Measurements from ENCODE around the gene DRC7.

Gene DRC7

DNA sequence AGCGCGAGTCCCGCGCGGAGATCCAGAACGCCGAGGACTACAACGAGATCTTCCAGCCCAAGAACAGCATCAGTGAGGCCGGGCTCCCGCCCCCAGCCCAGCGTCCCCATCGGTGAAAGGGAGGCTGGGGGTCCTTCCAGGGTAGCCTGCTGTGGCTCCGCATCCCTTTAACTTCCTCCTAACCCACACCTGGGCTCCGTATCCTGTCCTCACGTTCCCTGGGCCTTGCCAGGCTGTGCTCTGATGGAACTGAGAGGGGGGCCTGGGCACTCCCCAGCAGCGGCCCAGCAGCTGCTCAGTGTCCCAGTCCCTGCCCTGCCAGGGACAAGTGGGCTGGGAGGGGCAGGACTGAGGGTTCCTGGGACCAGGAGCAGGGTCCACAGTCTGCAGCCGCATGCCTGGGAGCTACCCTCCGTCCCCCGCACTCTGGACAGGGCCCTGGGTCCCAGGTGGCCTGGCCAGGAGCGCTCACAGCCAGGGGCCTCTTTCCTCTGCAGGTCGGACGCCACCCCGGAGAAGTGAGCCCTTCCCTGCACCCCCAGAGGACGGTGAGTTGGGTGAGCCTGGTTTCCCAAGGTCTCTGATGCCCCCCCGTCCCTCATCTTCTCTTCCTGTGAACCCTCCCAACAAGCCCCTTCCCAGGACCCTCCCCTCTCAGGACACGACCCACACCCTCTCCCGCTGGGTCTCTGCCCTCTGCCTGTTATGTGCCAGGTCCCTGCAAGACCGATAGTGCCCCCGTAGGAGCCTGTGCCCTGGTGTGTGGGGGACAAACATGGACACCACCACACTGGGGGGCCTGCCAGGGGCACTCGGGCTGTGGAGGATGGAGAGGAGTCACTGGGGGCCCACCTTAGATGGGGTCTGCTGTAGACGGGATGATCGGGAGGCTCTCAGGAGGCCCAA, 59.1 kb downstream of the DRC7 start:
- DNase-seq, result no peak

DNA sequence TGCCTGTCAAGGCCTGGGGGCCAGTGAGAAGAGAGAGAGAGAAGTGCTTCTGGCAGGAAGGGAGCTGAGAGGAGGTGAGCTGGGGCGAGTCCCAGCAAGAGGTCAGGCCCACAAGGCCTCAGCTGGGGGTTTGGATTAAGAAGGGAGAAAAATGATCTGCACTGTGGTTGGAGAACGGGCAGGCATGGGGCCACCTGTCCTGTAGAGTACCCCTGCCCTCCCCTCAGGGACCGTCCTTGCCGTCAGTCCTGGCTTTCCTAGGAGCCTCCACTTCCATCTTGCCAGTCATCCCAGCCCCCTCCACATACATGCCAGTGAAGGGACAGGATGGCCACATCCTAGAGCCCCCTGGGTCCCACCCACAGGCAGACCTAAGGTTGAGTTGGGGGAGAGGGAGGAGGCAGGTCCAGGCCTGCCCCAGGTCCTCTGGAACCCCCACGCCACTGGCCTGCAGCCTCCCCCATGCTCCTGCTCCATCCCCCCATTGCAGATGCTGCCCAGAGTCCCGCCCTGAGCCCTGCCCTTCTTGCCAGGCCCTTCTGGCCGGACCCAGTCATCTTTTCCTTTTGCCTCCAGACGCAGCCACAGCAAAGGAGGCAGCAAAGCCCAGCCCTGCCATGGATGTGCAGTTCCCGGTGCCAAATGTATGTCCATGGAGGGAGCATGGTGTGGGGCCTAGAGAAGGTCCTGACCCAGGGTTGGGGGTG, 59.9 kb downstream of the DRC7 start:
- no peak for DNase-seq

DNA sequence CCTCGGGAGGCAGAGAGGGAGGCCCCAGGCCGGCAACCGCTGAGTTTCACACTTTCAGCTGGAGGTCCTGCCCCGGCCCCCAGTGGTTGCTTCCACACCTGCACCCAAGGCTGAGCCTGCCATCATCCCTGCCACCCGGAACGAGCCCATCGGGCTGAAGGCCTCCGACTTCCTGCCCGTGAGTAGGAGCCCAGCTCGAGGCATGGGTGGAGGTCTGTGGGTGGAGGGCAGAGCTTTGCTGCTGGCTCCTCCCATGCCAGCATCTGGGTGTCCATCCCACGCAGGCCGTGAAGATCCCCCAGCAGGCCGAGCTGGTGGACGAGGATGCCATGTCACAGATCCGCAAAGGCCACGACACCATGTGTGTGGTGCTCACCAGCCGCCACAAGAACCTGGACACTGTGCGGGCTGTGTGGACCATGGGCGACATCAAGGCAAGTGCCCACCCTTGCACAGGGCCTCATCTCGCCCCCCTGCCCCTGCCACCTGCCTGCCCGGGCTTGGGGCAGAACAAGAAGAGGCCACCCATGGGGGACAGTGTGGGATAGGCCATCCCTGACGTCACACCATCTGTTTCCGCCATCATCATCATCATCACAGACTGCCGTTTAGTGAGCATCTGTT, 60.6 kb downstream of the DRC7 start:
- no peak for DNase-seq

DNA sequence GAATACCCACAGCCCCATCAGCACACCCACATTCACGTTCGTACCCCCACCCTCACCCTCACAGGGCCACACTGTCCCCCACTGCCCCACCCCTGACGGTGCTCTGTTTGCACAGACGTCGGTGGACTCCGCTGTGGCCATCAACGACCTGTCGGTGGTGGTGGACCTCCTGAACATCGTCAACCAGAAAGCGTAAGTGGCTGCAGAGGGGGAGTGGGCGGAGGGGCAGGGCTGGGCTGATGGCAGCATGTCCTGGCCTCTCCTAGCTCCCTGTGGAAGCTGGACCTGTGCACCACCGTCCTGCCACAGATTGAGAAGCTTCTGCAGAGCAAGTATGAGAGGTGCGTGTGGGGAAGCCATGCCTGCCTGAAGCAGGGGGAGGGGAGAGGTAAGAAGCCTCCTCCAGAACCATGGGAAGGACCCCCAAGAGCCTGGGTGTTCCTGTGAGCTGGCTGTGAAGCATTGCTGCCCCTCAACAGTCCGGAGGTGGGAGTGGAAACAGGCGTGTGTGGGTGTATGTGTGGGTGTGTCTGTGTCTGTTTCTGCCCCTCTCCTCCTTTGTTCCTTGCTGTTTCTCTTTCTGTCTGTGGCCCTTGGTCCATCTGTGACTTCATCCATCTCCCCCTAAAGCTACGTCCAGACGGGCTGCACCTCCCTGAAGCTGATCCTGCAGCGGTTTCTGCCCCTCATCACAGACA, 61.3 kb downstream of the DRC7 start:
- no peak for DNase-seq

DNA sequence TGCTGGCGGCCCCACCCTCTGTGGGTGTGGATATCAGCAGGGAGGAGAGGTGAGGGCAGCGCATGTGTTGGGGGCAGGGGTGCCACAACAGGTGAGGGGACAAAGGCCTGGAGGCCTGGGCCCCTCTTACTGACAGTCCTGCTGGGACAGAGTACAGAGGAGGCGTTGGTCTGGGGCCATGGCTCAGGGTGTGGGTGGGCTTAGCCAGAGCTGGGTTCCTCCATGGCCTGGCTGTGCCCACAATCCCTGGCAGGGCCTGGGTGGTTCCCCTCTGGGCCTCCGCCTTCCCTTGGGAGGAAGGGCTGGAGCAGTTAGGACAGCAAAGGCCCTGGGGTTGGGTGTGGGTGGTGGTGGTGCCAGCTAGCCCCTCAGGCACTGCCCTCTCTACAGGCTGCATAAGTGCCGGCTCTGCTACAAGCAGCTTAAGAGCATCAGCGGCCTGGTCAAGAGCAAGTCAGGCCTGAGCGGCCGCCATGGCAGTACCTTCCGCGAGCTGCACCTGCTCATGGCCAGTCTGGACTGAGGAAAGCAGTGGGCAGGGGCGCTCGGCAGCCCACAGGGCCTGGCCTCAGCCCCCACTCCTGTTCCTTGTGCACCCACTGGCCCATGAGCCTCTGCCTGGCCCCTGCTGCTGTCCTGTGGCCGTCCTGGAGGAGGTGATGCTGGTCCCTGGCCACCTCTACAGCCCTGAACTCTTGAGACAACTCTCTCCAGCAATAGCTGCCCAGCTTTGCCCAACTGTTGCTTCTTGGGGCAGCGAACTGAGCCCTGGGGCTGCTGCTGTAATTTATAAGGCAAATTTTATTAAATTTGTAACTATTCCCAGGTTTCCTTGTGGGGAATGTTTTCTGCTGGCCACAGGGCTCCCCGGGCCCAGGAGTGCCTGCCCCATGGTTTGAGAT, 62.1 kb downstream of the DRC7 start:
- no peak for DNase-seq

DNA sequence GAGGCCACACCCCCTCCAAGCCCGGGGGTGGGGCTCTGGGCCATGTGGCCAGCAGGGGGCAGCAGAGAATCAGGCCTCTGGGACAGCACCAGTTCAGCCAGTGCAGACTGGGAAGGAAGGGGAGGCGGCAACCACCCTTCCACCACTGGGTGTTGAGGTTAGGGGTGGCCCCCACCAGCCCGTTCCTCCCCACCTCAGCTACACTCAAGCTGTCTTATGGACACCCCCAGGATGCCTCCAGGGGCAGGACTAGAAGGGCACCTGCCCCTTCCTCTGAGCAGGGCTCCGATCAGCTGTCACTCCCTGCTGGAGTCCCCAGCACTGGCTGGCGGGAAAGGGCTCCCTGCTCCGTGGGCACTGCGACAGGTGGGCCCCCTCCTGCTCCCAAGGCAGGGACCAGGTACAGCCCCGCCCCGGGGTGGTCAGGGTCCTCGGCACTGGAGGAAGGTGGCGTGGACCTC, 62.8 kb downstream of the DRC7 start:
- peak; percentile 96 for DNase-seq

DNA sequence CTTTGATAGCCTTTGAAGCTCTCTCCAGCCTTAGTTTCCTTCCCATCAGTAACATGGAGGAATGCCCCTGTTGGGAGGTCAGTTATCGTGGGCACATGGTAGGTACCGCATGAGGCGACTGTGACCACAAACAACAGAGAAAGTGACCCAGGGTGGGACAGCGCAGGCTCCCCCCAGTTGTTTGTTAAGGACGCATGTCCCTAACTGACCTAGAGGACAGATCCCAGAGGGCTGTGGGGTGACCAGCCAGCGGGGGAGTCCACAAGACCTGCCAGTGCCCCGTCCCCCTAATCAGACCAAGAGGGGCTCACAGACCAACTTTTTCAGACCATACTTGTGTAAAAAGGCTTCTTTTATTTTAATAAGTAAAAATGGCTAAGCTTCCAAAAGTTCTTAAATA, 63.3 kb downstream of the DRC7 start:
- no peak for DNase-seq

DNA sequence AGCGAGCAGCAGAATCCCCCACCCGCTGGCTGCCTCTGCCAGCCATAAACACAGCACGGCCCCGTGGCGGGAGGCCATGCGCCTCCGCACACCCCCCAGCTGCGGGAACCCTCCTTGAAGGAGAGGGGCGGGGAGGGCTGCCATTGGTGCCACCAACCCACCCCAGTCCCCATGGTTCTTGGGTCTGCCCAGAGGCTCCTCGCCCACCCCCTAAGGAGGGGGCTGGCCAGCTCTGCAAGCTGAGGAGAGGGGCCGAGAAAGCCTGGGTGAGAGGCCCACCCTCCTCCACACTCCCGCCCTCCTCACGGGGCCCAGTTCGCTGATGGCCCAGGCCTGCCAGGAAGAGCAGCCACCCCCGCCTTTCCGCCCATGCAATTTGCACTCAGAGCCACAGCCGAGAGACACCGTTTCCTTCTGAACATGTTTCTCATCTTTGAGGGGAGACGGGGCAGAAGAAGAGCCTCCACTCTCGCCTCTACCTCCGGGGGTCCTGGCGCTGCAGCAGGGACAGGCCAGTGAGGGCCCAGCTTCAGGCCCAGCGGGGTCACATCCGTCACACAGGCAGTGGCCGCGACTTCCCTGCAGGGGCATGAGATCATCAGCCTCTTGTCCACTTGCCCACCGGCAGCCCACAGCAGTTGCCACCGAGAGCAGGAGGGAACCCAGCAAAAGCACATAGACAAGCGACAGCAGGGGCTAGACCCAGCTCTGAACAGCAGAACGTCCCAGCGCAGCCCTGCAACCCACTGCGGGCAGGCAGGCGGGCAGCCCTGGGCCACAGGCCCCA, 63.9 kb downstream of the DRC7 start:
- no peak for DNase-seq

DNA sequence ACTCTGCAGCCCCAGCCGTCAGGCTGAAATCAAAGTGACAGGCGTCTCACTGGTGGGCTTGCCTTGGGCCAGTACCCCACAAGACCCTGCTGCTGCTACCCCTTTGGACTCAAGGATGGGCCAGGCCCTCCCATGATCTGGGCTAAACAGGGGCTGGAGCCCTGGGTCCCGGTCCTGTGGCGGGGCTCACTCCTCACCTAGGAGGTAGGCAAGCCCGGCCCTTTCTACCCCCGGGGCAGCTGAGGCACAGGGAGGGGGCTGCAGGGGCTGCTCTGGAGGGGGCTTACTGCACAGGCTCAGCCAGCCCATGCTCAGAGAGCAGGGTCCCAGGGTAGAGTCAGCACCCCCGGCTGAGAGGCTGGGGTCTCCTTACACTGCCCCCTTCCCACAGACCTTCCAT, 64.5 kb downstream of the DRC7 start:
- no peak for DNase-seq

DNA sequence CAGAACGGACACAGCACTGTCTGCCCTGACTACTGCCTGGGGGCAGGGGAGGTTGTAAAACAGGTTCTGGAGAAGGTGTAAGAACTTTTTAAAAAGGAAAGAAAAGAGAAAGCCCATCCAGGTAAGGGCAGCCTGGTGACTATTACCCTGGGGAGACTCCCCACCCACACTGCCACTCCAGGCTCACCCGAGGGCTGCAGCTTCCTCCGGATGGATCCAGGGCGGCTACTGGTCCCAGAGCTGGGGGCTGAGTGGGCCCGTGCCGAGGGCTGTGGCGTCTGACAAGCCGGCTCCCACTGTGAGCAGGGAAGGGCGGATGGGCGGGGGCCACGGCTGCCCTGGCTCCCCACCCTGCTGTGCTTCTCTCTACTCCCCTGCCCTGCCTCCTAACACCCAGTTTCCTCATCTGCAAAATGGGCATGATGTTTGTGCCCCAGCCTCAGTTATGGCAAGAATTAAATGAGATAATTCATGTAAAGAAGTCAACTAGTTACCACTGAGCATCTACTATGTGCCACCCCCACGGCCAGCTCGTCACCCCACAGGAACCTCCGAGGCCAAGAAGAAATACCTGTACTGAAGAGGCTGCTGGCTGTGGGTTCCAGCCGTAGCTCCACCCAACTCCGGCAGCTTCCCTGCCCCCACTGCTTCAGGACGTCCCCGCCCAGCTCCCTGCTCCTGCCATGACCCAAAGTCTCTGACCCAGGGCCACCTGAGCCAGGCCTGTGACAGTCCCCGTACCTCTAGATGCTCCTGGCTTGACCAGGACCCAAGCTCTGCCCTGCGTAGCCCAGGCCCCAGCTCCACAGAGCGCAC, 65.1 kb downstream of the DRC7 start:
- DNase-seq, result no peak

DNA sequence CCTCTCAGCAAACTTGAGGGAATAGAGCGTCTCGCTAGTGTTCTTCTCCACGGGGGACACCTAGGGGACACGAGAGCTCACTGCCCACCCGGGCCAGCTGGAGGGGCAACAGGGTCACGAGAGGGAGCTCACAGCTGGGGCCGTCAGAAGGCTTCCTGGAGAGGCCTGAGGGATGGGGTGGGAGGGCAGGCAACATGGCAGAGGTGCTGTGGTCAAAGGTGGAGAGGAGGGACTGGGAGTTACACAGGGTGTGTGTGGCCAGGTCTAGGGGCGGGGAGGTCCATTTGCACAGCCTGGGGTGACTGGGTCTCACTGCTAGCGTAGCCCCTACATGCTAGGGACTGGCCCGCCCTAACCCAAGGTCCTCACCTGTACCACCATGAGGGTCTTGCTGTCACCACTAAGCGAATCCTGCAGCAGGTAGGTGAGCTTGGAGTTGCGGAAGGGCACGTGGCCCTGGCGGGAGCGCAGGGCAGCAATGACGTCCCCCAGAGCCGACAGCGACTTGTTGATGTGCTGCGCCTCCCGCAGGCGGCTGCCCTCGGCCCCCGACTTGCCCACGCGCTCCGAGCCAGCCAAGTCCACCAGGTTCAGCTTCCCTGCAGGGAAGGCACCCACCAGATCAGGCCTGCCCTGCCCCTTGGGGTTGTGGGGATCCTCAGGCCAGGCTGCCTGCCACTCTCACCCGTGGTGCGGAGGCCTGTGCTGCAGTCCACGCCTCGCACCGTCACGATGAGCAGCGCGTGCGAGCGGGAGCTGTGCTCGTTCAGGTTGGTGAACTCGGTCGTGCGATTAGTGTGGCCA, 66.0 kb downstream of the DRC7 start:
- DNase-seq, result no peak

DNA sequence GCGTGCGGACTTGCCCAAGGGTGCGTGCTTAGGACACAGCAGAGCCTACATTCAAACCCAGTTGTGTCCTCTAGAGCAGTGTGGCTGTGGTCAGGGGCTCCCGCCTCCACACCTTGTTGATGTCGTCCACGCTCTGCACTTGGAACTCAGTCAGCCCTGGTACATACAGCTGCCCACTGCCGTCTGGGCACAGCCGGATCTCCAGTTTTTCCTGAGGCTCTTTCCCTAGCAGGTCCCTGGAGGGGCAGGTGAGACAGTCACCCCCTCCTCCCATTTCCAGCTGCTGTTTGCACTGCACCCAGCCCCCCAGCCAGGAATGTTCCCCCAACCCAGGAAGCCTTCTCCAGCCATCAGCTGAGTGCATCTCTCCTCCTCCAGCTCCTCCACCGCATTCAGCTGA, 66.7 kb downstream of the DRC7 start:
- no peak for DNase-seq

DNA sequence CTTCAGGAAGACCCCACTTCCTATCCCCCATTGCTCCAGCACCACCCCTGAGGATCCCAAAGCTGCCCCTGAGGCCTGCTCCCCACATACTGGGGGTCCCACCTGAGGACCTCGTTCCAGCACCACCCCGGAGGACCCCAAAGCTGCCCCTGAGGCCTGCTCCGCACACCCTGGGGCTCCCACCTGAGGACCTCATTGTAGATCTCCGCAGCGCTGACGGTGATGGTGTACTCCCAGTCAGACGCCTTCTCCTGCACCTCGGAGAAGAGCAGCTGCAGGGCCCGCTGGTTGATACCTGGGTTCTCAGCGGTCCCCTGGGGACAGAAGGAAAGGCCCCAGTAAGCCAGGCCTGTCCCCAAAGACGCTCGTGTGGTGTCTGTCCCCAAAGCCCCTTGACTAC, 67.4 kb downstream of the DRC7 start:
- DNase-seq, result no peak

DNA sequence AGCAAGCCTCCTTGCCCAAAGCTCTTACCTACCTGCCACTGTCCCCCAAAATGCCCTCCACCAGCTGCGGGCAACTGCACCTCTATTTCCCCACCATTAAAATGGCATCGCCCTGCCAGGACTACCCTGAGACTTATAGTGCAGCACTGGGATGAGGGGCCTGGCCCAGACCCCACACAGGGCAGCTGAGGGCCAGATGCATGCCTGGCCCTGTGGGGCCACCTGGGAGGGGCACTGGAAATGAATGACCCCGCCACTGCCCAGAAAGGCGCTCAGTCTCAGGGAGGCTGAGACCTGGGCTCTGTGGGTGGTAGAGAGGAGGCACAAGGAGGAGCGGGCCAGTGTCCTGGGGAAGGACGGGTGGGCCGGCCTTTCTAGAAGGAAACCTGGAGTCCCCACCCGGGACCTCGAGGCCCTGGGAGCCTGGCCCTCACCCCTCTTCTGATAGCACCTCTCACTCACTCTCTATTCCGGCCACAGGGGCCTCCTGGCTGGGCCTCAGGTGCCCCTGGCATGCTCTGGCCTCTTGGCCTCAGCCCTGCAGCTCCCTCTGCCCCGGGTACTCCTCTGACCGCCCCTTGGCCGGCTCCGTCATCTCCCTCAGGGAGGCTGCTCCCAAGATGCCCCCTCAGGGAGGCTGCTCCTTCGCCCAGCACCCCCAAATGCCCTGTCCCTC, 67.9 kb downstream of the DRC7 start:
- DNase-seq, result no peak

DNA sequence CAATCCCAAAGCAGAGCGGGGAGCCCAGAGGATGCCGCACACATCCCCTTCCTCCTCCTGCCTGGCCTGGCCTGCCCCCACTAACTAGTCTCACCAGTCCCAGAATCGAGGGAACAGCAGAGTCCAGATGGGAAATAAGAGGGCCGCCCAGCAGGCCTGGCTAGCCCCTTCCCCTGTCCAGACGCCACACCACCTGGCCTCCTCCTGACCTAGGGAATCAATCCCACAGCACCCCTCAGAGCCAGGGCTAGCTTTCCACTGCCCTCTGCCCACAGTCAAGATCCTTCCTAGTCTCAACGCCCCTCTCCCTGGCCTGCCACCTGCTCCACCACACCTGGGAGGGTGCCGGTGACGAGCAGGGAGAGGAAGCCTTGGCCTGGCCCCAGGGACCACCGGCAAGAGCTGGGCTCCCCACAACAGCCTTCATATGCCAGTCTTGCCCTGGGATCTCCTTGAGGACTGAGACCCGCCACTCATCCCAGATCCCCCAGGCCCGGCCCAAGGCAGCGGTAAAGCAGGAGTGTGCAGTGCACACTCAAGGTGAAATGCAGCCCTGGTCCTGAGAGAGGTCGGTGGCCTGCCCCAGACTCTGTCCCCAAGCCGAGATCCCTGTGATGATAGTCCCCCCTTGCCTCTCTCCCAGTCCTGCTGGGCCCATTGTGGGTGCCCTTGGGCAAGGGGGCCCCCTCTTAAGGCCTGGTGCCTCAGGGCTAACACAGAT, 68.8 kb downstream of the DRC7 start:
- DNase-seq, result no peak

DNA sequence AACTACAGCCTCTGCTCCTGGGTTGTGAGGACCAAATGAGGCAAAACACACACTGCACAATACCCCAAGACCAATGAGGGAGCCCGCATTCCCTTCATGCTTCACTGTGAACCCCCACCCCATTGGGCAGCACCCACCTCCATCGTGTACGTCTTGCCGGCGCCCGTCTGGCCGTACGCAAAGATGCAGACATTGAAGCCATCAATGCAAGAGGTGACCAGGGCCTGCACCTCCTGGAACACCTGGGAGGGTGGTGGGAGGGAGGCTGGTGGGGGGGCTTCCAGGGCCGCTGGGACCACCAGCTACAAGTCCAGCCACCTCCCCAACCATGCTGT, 69.4 kb downstream of the DRC7 start:
- DNase-seq, result no peak

DNA sequence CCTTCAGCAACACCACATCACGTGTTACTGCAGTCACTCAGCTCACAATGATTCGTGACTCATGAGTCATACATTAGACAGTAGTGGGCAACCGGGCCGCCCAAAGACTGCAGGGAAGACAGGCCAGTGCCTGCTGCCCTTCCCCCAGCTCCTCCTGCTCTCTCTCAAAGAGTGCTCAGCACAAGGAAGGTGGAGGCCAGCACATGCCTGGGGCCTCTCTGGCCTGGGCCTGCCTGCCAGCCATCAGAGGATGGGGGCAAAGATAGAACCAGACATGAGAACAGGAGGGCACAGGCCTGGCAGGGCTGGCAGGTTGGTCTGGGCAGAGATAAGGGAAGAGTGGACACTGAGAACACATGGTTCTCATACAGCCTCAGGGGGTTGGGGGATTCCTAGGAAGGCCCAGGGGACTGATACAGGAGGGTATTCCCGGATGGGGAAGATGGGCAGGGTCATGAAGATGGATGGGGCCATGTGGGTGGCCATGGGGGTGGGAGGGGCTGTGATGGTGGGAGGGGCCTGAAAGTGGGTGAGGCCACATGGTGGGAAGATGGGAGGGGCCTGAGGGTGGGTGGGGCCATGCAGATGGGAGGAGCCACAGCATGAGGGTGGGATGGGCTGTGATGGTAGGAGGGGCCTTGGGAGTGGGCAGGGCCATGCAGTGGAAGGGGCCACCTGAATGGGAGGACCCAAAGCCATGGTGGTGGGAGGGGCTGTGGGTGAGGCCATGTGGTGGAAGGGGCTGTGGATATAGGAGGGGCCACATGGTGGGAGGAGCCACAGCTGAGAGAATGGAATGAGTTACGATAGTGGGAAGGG, 69.9 kb downstream of the DRC7 start:
- DNase-seq, result peak; percentile 64

Data from stimulated activated CD8-positive, alpha-beta memory T cell treated with anti-CD3 and anti-CD28 coated beads, Interleukin-4, amount 100 ng/mL, for 48 hours (primary cell).